Prostate gland (tissue), 2 donors: ENCODE measurements around the gene EOLA1.

Source experiments
- POLR2A ChIP-seq: fragments of 450-650 bp; IDR thresholded peaks from one replicate; pipeline ENCODE4 v1.6.1; 2016; ENCODE audit warnings: antibody characterized with exemption, mild to moderate bottlenecking
- POLR2AphosphoS5 ChIP-seq: sonication (generic); formaldehyde crosslinking; IDR thresholded peaks from one replicate; pipeline ENCODE4 v1.6.1; 2017; ENCODE audit warnings: antibody characterized with exemption
- TF ChIP-seq, protein P1 (sequence below), 4 experiments: fragments of 200-600 bp in 2 of 4; fragments of 450-650 bp in 2 of 4; sonication (generic) in 2 of 4; IDR thresholded peaks; 1 replicate in 3 of 4; 2 replicates in 1 of 4; pipeline ENCODE4 v1.5.1; 2016 to 2019; ENCODE audit warnings: antibody characterized with exemption in 4 of 4, mild to moderate bottlenecking in 2 of 4, moderate library complexity in 2 of 4

DNA sequence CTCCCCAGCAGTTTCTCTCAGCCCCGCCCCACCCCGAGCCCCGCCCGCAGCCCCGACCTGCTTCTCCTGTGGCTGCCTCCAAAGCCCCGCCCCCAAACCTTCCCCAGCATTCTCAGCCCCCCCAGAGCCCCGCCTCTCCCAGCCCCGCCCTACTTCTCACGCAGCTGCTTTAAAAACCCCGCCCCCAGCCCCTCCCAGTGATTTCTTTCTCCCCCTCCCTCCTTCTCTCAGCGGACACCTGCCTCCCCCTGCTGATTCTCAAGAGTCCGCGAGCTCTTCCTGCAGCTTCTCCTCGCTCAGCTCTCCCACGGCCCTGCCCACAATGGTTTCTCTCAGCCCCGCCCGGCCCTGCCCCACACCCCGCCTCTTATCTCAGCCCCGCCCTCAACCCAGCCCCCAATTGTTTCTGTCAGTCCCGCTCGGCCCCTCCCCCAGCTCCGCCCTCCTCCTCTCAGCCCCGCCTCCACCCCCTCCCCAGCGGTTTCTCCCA is 636 bp upstream of the EOLA1 start:
- TF ChIP-seq, protein P1, sequence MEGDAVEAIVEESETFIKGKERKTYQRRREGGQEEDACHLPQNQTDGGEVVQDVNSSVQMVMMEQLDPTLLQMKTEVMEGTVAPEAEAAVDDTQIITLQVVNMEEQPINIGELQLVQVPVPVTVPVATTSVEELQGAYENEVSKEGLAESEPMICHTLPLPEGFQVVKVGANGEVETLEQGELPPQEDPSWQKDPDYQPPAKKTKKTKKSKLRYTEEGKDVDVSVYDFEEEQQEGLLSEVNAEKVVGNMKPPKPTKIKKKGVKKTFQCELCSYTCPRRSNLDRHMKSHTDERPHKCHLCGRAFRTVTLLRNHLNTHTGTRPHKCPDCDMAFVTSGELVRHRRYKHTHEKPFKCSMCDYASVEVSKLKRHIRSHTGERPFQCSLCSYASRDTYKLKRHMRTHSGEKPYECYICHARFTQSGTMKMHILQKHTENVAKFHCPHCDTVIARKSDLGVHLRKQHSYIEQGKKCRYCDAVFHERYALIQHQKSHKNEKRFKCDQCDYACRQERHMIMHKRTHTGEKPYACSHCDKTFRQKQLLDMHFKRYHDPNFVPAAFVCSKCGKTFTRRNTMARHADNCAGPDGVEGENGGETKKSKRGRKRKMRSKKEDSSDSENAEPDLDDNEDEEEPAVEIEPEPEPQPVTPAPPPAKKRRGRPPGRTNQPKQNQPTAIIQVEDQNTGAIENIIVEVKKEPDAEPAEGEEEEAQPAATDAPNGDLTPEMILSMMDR (IDR thresholded peaks at IDR 0.05), result no peak
- no peak for TF ChIP-seq POLR2AphosphoS5
- no peak for TF ChIP-seq POLR2A
